Measurements from ENCODE around the gene LRP1B.

The LRP1B gene

GRCh38 chr2:140246058-140246457 lies 1884.8 kb downstream of the LRP1B start:
- no peak overlapping the region for H3K9ac ChIP-seq
- no peaks in the 10 kb centered on the region for H3K36me3 ChIP-seq (ENCODE audit: insufficient read depth)
- no peak overlapping the region for H3K27ac ChIP-seq
- no peaks in the 10 kb centered on the region for H3K27me3 ChIP-seq (ENCODE audit: insufficient read depth, low read depth)
- H4K20me1 ChIP-seq (ENCODE audit: insufficient read depth) = no peaks in the 10 kb centered on the region
- no peak for TF ChIP-seq CTCF (conservative IDR thresholded peaks at IDR 0.05; ENCODE audit: low read depth, low read length)
- no peaks in the 10 kb centered on the region for H3K79me2 ChIP-seq (ENCODE audit: insufficient read depth, low read depth)
- H3K4me3 ChIP-seq (IDR thresholded peaks at IDR 0.05; ENCODE audit: insufficient read depth, low read depth, low read length) = no peak overlapping the region
- H2AFZ ChIP-seq (ENCODE audit: low read depth) = no peak overlapping the region
- no peaks in the 10 kb centered on the region for H3K4me1 ChIP-seq (ENCODE audit: low read depth, poor library complexity, severe bottlenecking)
- no peak overlapping the region for H3K4me2 ChIP-seq

GRCh38 chr2:140242889-140243288 lies 1887.9 kb downstream of the LRP1B start:
- Histone ChIP-seq H2AFZ (ENCODE audit: low read depth) (no peak overlapping the region), H3K4me2 (no peak overlapping the region), H3K9ac (no peak overlapping the region), H3K79me2 (ENCODE audit: insufficient read depth, low read depth) (no peaks in the 10 kb centered on the region), H4K20me1 (ENCODE audit: insufficient read depth) (no peaks in the 10 kb centered on the region), H3K27ac (no peak overlapping the region), H3K4me3 (IDR thresholded peaks at IDR 0.05; ENCODE audit: insufficient read depth, low read depth, low read length) (no peak overlapping the region), H3K36me3 (ENCODE audit: insufficient read depth) (no peaks in the 10 kb centered on the region), H3K4me1 (ENCODE audit: low read depth, poor library complexity, severe bottlenecking) (no peaks in the 10 kb centered on the region), H3K27me3 (ENCODE audit: insufficient read depth, low read depth) (no peaks in the 10 kb centered on the region)
- TF ChIP-seq CTCF (conservative IDR thresholded peaks at IDR 0.05; ENCODE audit: low read depth, low read length) = no peak

GRCh38 chr2:140234116-140234515 lies 1896.7 kb downstream of the LRP1B start:
- no peak for TF ChIP-seq CTCF (conservative IDR thresholded peaks at IDR 0.05; ENCODE audit: low read depth, low read length)
- no peak overlapping the region for H3K27ac ChIP-seq
- no peaks in the 10 kb centered on the region for H4K20me1 ChIP-seq (ENCODE audit: insufficient read depth)
- no peaks in the 10 kb centered on the region for H3K27me3 ChIP-seq (ENCODE audit: insufficient read depth, low read depth)
- H3K79me2 ChIP-seq (ENCODE audit: insufficient read depth, low read depth) = no peaks in the 10 kb centered on the region
- no peaks in the 10 kb centered on the region for H3K4me1 ChIP-seq (ENCODE audit: low read depth, poor library complexity, severe bottlenecking)
- H3K9ac ChIP-seq = no peak overlapping the region
- no peak overlapping the region for H2AFZ ChIP-seq (ENCODE audit: low read depth)
- H3K36me3 ChIP-seq (ENCODE audit: insufficient read depth) = no peaks in the 10 kb centered on the region
- no peak overlapping the region for H3K4me3 ChIP-seq (IDR thresholded peaks at IDR 0.05; ENCODE audit: insufficient read depth, low read depth, low read length)
- no peak overlapping the region for H3K4me2 ChIP-seq

GRCh38 chr2:140210963-140211362 lies 1919.9 kb downstream of the LRP1B start:
- Histone ChIP-seq H3K9ac (no peak overlapping the region), H3K4me2 (no peak overlapping the region), H3K27ac (no peak overlapping the region), H3K4me1 (ENCODE audit: low read depth, poor library complexity, severe bottlenecking) (no peaks in the 10 kb centered on the region), H3K36me3 (ENCODE audit: insufficient read depth) (no peaks in the 10 kb centered on the region), H3K27me3 (ENCODE audit: insufficient read depth, low read depth) (no peaks in the 10 kb centered on the region), H3K79me2 (ENCODE audit: insufficient read depth, low read depth) (no peaks in the 10 kb centered on the region), H3K4me3 (IDR thresholded peaks at IDR 0.05; ENCODE audit: insufficient read depth, low read depth, low read length) (no peak overlapping the region), H2AFZ (ENCODE audit: low read depth) (no peak overlapping the region), H4K20me1 (ENCODE audit: insufficient read depth) (no peaks in the 10 kb centered on the region)
- TF ChIP-seq CTCF (conservative IDR thresholded peaks at IDR 0.05; ENCODE audit: low read depth, low read length) = no peak

Measured in KMS-11 (cell line).